ENCODE data around the gene GNL1. TPM values are rescaled to one million over a fixed set of nuclear protein-coding genes. Genes with fewer than 3 reads are reported as not detected.

The GNL1 gene
- total RNA-seq, 4 donors from 2014 or later = 18.9 to 46.0 (median 38.3) TPM

DNA sequence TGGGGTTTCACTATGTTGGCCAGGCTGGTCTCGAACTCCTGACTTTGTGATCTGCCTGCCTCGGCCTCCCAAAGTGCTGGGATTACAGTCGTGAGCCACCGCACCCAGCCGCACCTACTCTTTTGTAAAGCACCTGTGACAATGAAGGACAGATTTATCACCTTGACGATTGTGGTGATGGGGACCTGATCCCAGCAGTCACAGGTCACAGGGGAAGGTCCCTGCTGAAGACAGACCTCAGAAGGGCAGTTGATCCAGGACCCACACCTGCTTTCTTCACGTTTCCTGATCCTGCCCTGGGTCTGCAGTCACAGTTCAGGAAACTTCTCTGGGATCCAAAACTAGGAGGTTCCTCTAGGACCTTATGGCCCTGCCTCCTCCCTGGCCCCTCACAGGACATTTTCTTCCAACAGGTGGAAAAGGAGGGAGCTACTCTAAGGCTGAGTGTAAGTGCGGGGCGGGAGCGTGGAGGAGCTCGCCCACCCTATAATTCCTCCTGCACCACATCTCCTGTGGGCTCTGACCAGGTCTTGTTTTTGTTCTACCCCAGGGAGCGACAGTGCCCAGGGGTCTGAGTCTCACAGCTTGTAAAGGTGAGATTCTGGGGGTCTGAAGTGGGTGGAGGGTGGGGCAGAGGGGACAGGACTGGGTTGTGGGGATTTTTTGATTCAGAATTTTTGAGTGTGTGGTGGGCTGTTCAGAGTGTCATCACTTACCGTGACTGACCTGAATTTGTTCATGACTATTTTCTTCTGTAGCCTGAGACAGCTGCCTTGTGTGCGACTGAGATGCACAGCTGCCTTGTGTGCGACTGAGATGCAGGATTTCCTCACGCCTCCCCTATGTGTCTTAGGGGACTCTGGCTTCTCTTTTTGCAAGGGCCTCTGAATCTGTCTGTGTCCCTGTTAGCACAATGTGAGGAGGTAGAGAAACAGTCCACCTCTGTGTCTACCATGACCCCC, 64.0 kb downstream of the GNL1 start:
- no peak for TF ChIP-seq CTCF (IDR thresholded peaks at IDR 0.05; ENCODE audit: low read depth)

Small RNAs within 50 kb of the gene (small RNA-seq; reads per million reads assigned to genes)
- 7.0 reads per million, percentile 85 among the genes with 10 or more reads in this experiment for gene MIR877

Other genes with a start within 250 kb of the GNL1 start
- gene TRIM39, start 229.6 kb downstream of the GNL1 start, total RNA-seq = 10 to 100 TPM in 2 of 4 donors, 1 to 10 TPM in 2; 7.5 to 14.9 (median 10.8) TPM
- 10 to 100 TPM; 43.3 to 69.6 (median 49.5) TPM for gene RPP21, start 211.3 kb downstream of the GNL1 start, total RNA-seq
- gene HLA-E, start 67.0 kb downstream of the GNL1 start, total RNA-seq = 1,000 to 10,000 TPM in 1 of 4 donors, 100 to 1,000 TPM in 3; 287 to 1,087 (median 819) TPM
- gene PRR3, start 806 bp upstream of the GNL1 start, total RNA-seq = 1 to 10 TPM; 2.4 to 4.4 (median 4.2) TPM
- 10 to 100 TPM; 22.3 to 34.7 (median 34.4) TPM for gene ABCF1, start 15.0 kb upstream of the GNL1 start, total RNA-seq
- gene PPP1R10, start 60.8 kb upstream of the GNL1 start, total RNA-seq = 10 to 100 TPM; 19.0 to 29.7 (median 27.6) TPM
- gene MRPS18B, start 61.4 kb upstream of the GNL1 start, total RNA-seq = 10 to 100 TPM; 45.1 to 62.8 (median 48.2) TPM
- 1 to 10 TPM; 2.0 to 5.9 (median 5.3) TPM for gene ATAT1, start 70.4 kb upstream of the GNL1 start, total RNA-seq
- 1 to 10 TPM; 3.7 to 9.4 (median 8.9) TPM for gene C6orf136, start 90.6 kb upstream of the GNL1 start, total RNA-seq
- gene DHX16, start 116.5 kb upstream of the GNL1 start, total RNA-seq = 10 to 100 TPM; 16.0 to 34.5 (median 22.5) TPM
- gene PPP1R18, start 130.2 kb upstream of the GNL1 start, total RNA-seq = 10 to 100 TPM; 29.2 to 43.9 (median 40.0) TPM
- gene NRM, start 134.5 kb upstream of the GNL1 start, total RNA-seq = 1 to 10 TPM; 2.0 to 4.2 (median 3.6) TPM
- 10 to 100 TPM in 3 of 4 donors, 1 to 10 TPM in 1; 7.0 to 13.2 (median 10.4) TPM for gene MDC1, start 160.8 kb upstream of the GNL1 start, total RNA-seq
- gene TUBB, start 163.9 kb upstream of the GNL1 start, total RNA-seq = 100 to 1,000 TPM; 166 to 277 (median 220) TPM
- gene FLOT1, start 186.2 kb upstream of the GNL1 start, total RNA-seq = 100 to 1,000 TPM in 3 of 4 donors, 10 to 100 TPM in 1; 66.8 to 121 (median 105) TPM
- gene IER3, start 188.1 kb upstream of the GNL1 start, total RNA-seq = 1 to 10 TPM; 1.8 to 7.3 (median 3.3) TPM